ENCODE results near the gene RIMOC1. TPM values are rescaled to one million over a fixed set of nuclear protein-coding genes. Genes with fewer than 3 reads are reported as not detected.
"Not testable (repeated sequence)": the region's sequence is repeated elsewhere in the genome, so short reads cannot be mapped to it uniquely, and the experiment has no call there.

RIMOC1 gene
- total RNA-seq, 4 donors from 2014 or later: 11.6 to 19.1 (median 12.4) TPM

GRCh38 chr5:41925555-41925951 lies 21.4 kb downstream of the RIMOC1 start:
- Histone ChIP-seq H3K27me3 (no peaks in the 10 kb centered on the region), H3K27ac (peak overlapping the region; percentile 89 to 96 (median 92)), H3K9me3 (no peaks in the 10 kb centered on the region), H3K36me3 (peaks cover 0 to 18% (median 0%) of the 10 kb centered on the region in 3 donors), H3K4me1 (peaks cover 0 to 5% (median 1%) of the 10 kb centered on the region in 4 donors), H3K4me3 (peak overlapping the region; percentile 75 to 85 (median 79))
- peak in 2 of 3 donors; percentile 22 to 65 for DNase-seq
- TF ChIP-seq CTCF (IDR thresholded peaks at IDR 0.05) (no peak), POLR2A (IDR thresholded peaks at IDR 0.05) (no peak)

- no peaks in the 10 kb centered on the region for H3K9me3 ChIP-seq
- H3K4me3 ChIP-seq: no peak overlapping the region
- H3K4me1 ChIP-seq: peaks cover 0 to 5% (median 1%) of the 10 kb centered on the region in 4 donors
- no peak overlapping the region for H3K27ac ChIP-seq
- DNase-seq: no peak
- H3K27me3 ChIP-seq: no peaks in the 10 kb centered on the region
- peaks cover 0 to 17% (median 0%) of the 10 kb centered on the region in 3 donors for H3K36me3 ChIP-seq
- TF ChIP-seq CTCF (IDR thresholded peaks at IDR 0.05) (no peak), POLR2A (IDR thresholded peaks at IDR 0.05) (no peak)
These were observed 23.5 kb downstream of the RIMOC1 start for GRCh38 chr5:41927604-41928003.

GRCh38 chr5:41929035-41929434 lies 24.9 kb downstream of the RIMOC1 start:
- TF ChIP-seq POLR2A (IDR thresholded peaks at IDR 0.05): no peak
- TF ChIP-seq CTCF (IDR thresholded peaks at IDR 0.05): no peak
- DNase-seq: no peak
- Histone ChIP-seq H3K27ac (no peak overlapping the region), H3K36me3 (peaks cover 0 to 20% (median 0%) of the 10 kb centered on the region in 3 donors), H3K27me3 (no peaks in the 10 kb centered on the region), H3K9me3 (no peaks in the 10 kb centered on the region), H3K4me3 (no peak overlapping the region), H3K4me1 (peaks cover 0 to 5% (median 1%) of the 10 kb centered on the region in 4 donors)

- no peaks in the 10 kb centered on the region for H3K4me1 ChIP-seq
- peaks cover 0 to 41% (median 0%) of the 10 kb centered on the region in 3 donors for H3K36me3 ChIP-seq
- no peaks in the 10 kb centered on the region for H3K9me3 ChIP-seq
- H3K4me3 ChIP-seq: no peak overlapping the region
- DNase-seq: no peak
- TF ChIP-seq POLR2A (IDR thresholded peaks at IDR 0.05) (no peak), CTCF (IDR thresholded peaks at IDR 0.05) (no peak)
- no peak overlapping the region for H3K27ac ChIP-seq
- no peaks in the 10 kb centered on the region for H3K27me3 ChIP-seq
These were observed 28.6 kb downstream of the RIMOC1 start for GRCh38 chr5:41932770-41933169.

- H3K4me3 ChIP-seq: no peak overlapping the region
- no peaks in the 10 kb centered on the region for H3K4me1 ChIP-seq
- peaks cover 0 to 29% (median 0%) of the 10 kb centered on the region in 3 donors for H3K36me3 ChIP-seq
- H3K27ac ChIP-seq: no peak overlapping the region
- no peaks in the 10 kb centered on the region for H3K9me3 ChIP-seq
- no peak for DNase-seq
- TF ChIP-seq POLR2A (IDR thresholded peaks at IDR 0.05): no peak
- no peak for TF ChIP-seq CTCF (IDR thresholded peaks at IDR 0.05)
- H3K27me3 ChIP-seq: no peaks in the 10 kb centered on the region
These were observed 31.4 kb downstream of the RIMOC1 start for GRCh38 chr5:41935544-41935943.

- TF ChIP-seq CTCF (IDR thresholded peaks at IDR 0.05): no peak
- no peak for TF ChIP-seq POLR2A (IDR thresholded peaks at IDR 0.05)
- Histone ChIP-seq H3K4me1 (no peaks in the 10 kb centered on the region), H3K4me3 (no peak overlapping the region), H3K27me3 (no peaks in the 10 kb centered on the region), H3K9me3 (no peaks in the 10 kb centered on the region), H3K27ac (no peak overlapping the region), H3K36me3 (peaks cover 0 to 7% (median 0%) of the 10 kb centered on the region in 3 donors)
- no peak for DNase-seq
These were observed 36.5 kb downstream of the RIMOC1 start for GRCh38 chr5:41940641-41941040.

- DNase-seq, H3K27ac ChIP-seq, H3K9me3 ChIP-seq, H3K4me1 ChIP-seq, H3K4me3 ChIP-seq, H3K36me3 ChIP-seq, H3K27me3 ChIP-seq: not testable (repeated sequence)
These were observed 41.3 kb downstream of the RIMOC1 start for GRCh38 chr5:41945332-41945955.
